ENCODE data around the gene OSBPL9.
"Not testable (repeated sequence)": the region's sequence is repeated elsewhere in the genome, so short reads cannot be mapped to it uniquely, and the experiment has no call there.

Gene OSBPL9

GRCh38 chr1:51799372-51799771 is 182.5 kb downstream of the OSBPL9 start:
- DNase-seq: no peak

- DNase-seq: no peak
Measured at GRCh38 chr1:51814513-51814912, 197.6 kb downstream of the OSBPL9 start.

DNA sequence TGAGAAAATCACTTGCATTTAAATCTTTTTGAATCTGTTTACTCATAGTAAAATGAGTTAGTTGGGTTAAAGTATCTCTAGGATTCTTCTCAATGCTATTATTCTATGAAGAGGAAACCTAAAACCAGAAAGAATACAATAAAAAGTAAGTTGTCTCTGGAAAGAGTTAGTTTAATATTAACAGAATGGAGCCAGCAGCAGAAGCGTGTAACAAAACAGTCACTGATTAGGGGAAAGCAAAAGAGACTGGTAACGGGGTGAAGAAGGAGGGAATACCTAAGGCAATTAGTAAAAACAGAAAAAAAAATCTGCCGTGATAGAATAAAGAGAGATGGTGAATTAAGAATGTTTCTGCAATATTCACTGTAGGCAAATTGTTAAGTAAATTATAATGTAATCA is 201.6 kb downstream of the OSBPL9 start:
- no peak for DNase-seq

- not testable (repeated sequence) for DNase-seq
Measured at GRCh38 chr1:51819021-51819420, 202.1 kb downstream of the OSBPL9 start.

DNA sequence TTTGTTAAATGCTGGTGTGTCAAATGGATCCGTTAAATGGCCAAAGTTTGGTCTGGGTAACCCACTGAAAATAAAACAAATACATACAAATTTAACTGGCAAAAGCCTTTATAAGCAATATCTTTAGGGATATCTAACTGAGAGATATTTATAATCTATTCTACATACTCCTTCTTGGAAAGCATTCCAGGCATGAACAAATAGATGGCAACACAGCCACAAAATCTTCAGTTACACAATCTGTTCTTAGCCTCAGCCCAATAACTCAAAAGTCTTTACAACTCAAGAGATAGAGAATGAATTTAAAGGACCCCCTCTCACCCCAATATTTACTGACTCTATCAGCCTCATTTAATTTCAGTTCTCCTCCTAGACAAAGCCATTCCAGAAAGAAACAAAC is 202.9 kb downstream of the OSBPL9 start:
- DNase-seq: no peak

DNA sequence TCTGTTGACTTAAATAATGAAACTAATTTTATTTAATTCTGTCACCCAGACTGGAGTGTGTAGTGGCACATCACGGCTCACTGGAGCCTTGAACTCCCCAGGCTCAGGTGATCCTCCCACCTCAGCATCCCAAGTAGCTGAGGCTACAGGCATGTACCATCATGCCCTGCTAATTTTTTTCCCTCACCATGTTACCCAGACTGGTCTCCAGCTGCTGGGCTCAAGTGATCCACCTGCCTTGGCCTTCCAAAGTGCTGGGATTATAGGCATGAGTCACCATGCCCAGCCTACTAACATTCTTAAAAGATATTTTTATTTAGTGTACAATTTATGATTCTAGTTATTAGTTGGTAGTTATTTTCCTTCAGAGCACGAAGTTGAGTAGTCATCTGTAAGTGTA is 212.2 kb downstream of the OSBPL9 start:
- no peak for DNase-seq

GRCh38 chr1:51833700-51834099 is 216.8 kb downstream of the OSBPL9 start:
- DNase-seq: no peak

DNA sequence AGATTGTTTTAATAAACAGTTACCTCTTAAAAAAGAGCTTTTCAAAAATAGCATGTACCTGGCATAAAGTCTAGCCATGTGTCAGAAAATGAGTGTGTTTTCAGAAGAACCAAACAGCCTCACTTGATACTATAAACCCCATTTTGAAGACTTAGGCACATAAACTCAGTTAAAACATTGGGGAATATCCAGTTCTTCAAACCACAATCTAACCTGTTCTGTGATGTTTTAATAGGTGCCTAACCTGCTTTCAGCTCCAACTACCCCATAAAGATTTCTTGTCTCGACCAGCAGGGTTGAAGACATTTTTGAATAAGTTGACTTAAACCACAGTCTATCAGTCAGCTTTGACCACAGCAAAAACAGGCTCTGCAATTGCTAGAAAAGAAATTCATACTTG is 220.4 kb downstream of the OSBPL9 start:
- no peak for DNase-seq

Data from NCI-H1930 (cell line).